IPS DF 4.7 (cell line): ENCODE results near the gene RPTOR.
"Not testable (repeated sequence)": the region's sequence is repeated elsewhere in the genome, so short reads cannot be mapped to it uniquely, and the experiment has no call there.

Experiments
- DNase-seq: peaks from one replicate; pipeline ENCODE4 v3.0.0-alpha.2; 2013; ENCODE audit warnings: low spot score; ENCODE audit errors: extremely low read depth

RPTOR gene

GRCh38 chr17:80512233-80512632 lies 32.4 kb upstream of the RPTOR start:
- DNase-seq: no peak

- no peak for DNase-seq
Measured at GRCh38 chr17:80513201-80513600, 31.4 kb upstream of the RPTOR start.

- no peak for DNase-seq
Measured at GRCh38 chr17:80513892-80514291, 30.7 kb upstream of the RPTOR start.

DNA sequence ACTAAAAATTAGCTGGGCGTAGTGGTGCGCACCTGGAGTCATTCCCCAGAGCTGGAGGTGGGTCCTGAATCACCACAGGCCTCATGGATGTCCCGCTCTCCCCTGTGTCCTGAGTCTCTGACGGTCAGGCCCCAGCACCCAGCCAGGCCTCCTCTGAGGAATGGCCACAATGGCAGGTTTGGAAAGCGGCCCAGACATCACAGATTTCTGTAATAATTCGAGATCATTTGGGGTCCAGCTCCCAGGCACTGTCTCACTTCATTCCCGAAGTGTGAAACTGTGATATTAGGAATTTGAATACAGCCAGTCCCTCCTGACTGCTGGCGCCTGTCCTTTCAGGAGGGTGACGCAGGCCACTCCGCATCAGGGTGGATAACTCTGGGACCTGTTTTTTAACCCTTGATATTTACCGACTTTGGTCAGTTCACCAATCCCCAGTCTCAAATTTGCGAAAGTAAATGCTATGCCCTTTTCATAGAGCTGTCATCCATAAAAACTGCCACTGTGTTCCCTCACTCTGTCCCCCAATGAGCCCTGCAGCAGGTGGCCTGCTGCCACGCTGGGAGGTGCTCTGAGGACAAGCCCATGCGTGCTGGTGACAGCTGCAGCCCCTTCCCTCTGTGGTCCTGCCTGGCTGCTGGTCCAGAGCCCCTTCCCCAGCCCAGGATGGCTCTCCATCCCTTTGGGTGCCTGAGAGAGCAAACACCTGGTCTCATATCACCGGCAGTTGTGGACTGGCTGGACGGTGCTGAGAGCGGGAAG lies 28.3 kb upstream of the RPTOR start:
- no peak for DNase-seq

GRCh38 chr17:80517641-80518040 lies 27.0 kb upstream of the RPTOR start:
- no peak for DNase-seq

- DNase-seq: no peak
Measured at GRCh38 chr17:80518392-80518791, 26.2 kb upstream of the RPTOR start.

- DNase-seq: no peak
Measured at GRCh38 chr17:80519091-80519781, 25.4 kb upstream of the RPTOR start.

DNA sequence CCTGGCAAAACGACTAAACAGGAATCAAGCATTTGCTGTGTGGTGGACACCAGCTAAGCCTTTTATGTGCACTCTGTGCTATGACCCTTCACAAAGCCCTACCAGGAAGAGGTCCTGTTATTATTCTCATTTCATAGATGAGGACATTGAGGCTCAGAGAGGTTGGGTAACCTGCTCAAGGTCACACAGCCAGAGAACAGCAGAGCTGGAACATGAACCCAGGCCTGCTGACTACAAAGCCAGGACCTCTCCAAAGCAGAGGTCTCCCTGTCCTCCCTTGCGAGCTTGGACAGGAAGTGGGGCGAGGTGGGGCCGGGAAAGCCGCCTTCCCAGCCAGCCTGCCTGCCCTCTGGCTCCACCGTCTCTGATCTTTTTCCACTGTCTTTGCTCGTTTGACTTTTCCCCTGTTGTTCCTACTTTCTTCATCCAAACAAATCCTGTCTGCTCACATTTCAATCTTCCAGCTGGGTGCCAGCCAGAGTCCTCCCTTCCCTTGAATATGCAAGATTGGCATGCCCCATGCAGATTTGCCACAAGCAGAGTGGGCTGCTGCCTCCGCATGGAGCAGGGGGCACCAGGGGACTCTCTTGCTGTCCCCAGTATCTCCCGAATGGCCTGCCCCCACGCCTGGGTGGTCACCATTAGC lies 23.7 kb upstream of the RPTOR start:
- no peak for DNase-seq

DNA sequence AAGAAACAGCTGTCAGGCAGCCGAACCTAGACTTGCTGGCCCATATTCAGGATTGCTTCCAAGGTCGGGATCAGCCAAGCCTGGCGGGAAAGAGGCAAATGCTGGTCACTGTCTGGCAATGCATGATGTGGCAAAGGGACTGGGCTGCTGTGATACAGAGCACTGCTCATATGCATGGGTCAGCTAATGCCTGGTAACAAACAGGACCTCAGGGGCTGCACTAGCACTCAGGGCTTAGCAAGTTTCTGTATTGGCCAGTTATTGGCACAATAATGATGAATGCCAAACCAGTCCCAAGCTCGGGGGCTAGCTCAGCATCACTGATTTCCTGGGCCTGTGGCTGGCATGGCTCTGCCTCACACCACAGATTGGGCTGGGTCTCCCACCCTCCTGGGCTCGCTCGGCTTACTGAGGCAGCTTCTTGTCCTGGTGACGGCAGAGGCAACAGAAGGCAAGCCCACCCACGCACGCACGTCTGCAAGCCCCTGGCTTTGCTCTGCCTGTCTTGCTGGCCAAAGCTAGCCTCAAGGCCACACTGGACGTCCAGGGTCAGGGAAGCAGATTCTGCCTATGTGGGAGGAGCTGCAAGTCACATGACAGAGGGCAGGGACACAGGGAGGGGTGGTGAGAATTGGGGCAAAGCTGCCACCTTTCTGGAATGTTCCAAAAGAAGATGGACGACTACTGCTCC lies 21.4 kb upstream of the RPTOR start:
- no peak for DNase-seq

DNA sequence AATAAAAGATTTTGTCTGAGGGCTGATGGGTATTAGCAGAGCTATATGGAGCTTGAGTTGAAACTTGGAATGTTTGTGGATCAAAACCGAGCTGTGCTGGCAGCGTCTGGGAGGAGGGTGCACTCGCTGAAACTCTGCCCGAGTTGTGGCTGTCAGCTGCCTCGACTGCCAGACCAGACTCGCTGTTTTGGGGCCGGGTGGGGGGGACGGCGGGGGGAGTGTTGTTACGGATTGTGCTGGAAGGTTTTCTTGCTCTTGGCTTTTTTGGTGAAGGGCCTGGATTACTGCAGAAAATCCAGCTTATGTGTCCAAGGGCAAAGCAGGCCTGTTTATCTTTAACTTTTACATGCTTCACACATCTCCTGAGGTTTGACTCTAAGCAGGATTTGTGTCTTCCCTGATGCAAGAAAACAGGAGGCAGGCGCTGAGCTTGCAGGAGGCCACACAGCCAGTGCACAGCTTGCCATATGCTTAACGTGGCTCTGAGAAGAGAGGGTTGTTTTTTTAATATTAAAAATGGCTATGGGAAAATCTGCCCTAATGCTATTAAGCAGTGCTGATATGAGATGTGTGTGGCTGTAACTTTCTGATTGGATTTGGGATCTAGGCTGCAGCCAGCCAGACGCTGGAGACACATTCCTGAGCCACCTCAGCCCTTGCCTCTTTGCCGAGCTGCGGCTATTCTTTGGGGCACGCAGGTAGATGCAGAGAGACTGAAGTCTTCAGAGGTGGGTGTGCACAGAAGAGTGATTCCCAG lies 20.5 kb upstream of the RPTOR start:
- DNase-seq: no peak

DNA sequence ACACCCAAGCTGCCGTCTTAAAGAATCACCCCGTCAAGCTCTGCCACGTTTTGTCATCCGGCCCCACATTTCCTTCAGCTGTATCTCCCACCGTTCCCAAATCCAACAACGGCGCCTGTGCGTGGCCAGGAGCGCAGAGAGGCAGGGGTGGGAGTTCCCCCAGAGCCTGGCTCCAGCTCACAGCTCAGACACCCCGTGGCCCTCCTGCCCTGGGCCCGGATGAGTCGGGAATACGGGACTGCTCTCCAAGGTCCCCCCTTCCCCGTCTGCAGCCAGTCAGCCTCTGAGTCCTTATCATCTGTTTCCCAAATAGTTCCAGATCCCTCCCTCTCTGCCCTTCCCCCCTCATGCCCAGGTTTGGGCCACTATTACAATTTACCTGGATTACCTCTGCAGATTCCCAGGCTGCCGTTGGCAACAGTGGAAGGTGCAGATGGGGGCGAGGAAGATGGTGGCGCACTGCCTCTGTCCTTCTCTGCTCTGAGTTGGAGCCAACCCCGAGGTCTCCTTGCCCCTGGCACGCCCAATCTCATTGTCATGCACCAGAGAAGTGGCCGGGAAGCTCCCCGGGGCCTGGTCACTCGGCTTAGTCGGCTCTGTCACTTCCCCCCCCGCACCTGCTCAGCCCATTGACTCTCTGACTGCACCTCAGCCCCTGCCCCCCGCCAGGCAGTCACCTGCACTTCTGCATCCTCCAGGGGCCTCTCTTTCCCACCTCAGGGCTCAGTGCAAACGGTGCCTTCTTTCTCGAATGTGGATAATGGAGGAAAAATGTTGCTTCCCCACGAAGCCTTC lies 18.3 kb upstream of the RPTOR start:
- no peak for DNase-seq

DNA sequence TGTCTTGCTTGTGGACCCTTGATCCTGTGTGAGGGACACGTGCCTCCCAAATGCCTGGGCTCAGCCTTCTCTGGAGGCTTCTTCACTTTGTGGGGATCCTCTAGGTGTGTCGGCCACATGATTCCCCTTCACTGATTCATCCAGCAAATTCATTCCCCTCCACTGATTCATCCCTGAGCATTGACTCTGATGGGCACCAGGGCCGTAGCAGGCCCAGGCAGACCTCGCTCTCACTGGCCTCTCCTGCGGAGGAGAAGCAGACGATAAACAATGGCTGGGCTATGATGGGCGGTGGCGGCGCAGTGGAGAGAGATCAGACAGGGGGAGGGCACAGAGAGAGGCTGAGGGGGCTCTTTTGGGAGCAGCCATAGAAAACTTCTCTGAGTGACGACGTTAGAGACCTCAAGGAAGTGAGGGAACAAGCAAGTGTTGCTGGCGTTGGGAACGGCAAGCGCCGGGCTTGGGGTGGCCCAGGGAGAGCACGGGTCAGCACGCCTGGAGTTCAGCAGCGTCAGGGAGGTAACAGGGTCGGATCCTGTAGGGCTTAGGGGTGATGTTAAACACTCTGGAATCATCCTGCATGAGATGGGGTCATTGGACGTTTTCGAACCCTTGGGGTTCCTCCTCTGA lies 17.5 kb upstream of the RPTOR start:
- DNase-seq: no peak

DNA sequence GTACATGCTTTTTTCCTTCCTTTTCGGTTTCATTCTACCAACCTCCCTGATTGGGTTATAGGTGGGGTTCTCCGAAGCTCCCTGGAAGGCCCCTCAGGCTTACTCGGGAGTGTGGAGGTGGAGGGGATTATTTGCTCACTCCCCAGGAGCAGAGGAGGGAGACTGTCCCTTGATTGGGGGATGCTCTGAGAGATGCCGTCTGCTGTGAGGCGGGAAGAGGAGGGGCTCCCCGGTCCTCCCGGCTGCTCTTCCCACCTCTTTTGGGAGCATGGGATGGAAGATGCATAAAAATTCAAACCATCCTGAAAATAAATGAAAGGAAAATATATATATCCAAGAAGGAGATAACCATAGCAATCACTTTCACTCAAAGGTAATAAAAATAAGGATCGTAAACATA lies 16.1 kb upstream of the RPTOR start:
- DNase-seq: no peak

DNA sequence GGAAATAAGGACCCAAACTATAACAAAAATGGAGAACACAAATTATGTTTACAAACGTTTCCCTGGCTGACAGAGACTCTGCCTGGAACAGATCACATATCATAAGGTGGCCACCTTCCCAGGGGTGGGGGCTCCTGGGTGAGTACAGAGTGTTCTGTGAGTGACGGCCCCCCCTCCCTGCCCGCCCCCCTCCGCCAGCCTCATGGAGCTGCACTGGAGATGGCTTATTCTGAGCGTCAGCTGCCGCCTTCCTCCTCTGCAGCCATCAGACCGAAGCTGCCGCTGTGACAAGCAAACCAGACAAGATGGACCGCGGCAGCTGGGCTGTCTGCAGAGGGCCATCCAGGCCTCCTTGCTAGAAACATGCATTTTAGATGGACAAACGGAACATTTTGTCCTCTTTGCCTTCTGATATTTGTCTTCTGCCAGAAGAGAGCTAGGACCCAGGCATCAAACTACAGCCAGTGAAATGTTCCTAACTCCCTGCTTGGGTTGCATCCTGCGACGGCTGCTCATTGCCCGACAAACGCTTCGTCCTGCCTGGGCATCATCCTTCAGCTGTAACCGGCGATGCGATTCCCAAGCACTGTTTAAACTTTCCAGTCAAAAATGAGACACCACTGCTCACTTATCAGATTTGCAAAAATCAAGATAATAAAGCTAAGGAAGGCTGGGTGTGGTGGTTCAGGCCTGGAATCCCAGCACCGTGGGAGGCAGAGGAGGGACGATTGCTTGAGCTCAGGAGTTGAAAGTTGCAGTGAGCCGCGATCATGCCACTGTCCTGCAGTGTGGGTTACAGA lies 15.3 kb upstream of the RPTOR start:
- DNase-seq: no peak

- DNase-seq: no peak
Measured at GRCh38 chr17:80529904-80530292, 14.7 kb upstream of the RPTOR start.

DNA sequence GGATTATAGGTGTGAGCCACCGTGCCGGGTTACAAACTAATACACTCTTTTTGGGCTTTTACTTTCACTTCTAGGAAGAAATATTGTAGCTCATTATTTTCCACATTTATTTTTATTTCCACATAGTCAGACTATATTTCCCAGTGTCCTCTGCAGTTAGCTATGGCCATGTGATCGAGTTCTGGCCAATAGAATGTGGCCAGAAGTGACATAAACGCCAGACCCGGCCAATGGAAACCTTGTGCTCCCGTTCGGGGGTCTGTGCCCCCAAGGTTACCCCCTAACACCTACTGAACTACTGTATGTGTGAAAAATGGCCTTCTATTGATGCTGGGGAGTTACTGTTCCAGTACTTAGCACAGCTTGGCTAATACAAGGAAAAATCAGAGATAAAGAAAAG lies 13.2 kb upstream of the RPTOR start:
- no peak for DNase-seq

DNA sequence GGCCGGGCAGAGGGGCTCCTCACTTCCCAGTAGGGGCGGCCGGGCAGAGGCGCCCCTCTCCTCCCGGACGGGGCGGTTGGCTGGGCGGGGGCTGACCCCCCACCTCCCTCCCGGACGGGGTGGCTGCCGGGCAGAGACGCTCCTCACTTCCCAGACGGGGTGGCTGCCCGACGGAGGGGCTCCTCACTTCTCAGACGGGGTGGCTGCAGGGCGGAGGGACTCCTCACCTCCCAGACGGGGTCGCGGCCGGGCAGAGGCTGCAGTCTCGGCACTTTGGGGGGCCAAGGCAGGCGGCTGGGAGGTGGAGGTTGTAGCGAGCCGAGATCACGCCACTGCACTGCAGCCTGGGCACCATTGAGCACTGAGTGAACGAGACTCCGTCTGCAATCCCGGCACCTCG lies 7.3 kb upstream of the RPTOR start:
- DNase-seq: not testable (repeated sequence)

DNA sequence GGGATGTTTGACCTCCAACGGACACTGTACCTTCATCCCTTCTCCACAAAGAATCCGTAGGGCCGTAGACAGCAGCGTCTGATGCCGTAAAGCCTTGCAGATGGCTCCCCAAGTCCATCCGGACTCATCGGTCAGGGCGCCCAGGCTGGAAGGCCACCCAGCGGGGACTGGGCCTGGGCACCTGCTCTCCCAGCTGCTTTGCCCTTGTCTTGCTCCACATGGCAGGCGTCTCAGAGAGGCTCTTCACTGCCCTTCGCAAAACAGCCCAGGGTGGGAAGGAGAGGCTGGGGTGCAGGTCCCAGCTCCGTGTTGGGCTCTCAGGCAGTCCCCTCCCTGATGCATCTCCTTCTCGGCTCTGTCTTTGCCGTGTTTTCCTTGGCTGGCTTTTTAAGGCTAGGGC lies 6.2 kb upstream of the RPTOR start:
- DNase-seq: no peak

GRCh38 chr17:80539022-80539641 lies 5.5 kb upstream of the RPTOR start:
- DNase-seq: no peak
